Naive thymus-derived CD8-positive, alpha-beta T cell (primary cell): Measurements from ENCODE around the gene DLX4. TPM values are rescaled to one million over a fixed set of nuclear protein-coding genes. Genes with fewer than 3 reads are reported as not detected.
A peak's percentile ranks its signal among the peaks of the same experiment; 100 is the strongest.

ENCODE experiments used
- ATAC-seq, 2 donors: fragments of 150-1000 bp; cut with Tn5 transposase in 1 of 2; sonication (Bioruptor Pico), chemical (Tn5 transposase) in 1 of 2; 1 replicate in 1 of 2; 2 replicates in 1 of 2; pipeline ENCODE4 v1.10.0; 2021; ENCODE audit warnings: mild to moderate bottlenecking in 2 of 2, moderate library complexity in 2 of 2
- POLR2A ChIA-PET: fragments of 350-600 bp; sonication (Branson Sonifier 250); formaldehyde crosslinking; loops from one replicate; lab custom pipeline; 2021; ENCODE audit warnings: antibody characterized with exemption; lab: Charles Lee
- DNase-seq, 10 donors: peaks; one replicate each; pipeline versions ENCODE4 v3.0.0 to v3.0.0-alpha.2; 2020 to 2022
- H3K27ac Mint-ChIP-seq, 10 donors: one replicate each; pipeline ENCODE4 v1.8.0; 2020 to 2022; ENCODE audit warnings: mild to moderate bottlenecking in 10 of 10, mixed read lengths in 10 of 10, moderate library complexity in 4 of 10, inconsistent platforms in 1 of 10
- H3K27me3 Mint-ChIP-seq, 5 donors: one replicate each; pipeline ENCODE4 v1.8.0; 2021 to 2022; ENCODE audit warnings: mixed read lengths in 5 of 5
- H3K36me3 Mint-ChIP-seq, 3 donors: one replicate each; pipeline ENCODE4 v1.8.0; 2020 to 2022; ENCODE audit warnings: mixed read lengths in 3 of 3, mild to moderate bottlenecking in 2 of 3, inconsistent platforms in 1 of 3
- H3K4me1 Mint-ChIP-seq, 4 donors: one replicate each; pipeline ENCODE4 v1.8.0; 2021 to 2022; ENCODE audit warnings: mixed read lengths in 4 of 4
- H3K4me3 Mint-ChIP-seq, 10 donors: one replicate each; pipeline ENCODE4 v1.8.0; 2020 to 2022; ENCODE audit warnings: mild to moderate bottlenecking in 10 of 10, mixed read lengths in 10 of 10, moderate library complexity in 6 of 10, inconsistent platforms in 1 of 10
- H3K9me3 Mint-ChIP-seq, 9 donors: one replicate each; pipeline ENCODE4 v1.8.0; 2020 to 2022; ENCODE audit warnings: mixed read lengths in 9 of 9, mild to moderate bottlenecking in 3 of 9, inconsistent platforms in 1 of 9, moderate library complexity in 1 of 9
- polyA plus RNA-seq, 3 donors: library from polyadenylated mRNA; unstranded; fragments of 300-500 nt; fragmentation: Illumina TruSeq; gene quantifications; one replicate each; pipeline ENCODE4 v1.2.3, GENCODE V29; 2021
- total RNA-seq, 8 experiments: library from RNA in 2 of 8; stranded (reverse) in 2 of 8; gene quantifications; one replicate each; pipeline ENCODE4 v1.2.3 and lab custom pipeline; 2021 to 2026

Gene DLX4
- total and polyA plus RNA-seq, 5 experiments from 2014 or later: 0.11 to 1.4 (median 0.88) TPM; not detected in 2

DNA sequence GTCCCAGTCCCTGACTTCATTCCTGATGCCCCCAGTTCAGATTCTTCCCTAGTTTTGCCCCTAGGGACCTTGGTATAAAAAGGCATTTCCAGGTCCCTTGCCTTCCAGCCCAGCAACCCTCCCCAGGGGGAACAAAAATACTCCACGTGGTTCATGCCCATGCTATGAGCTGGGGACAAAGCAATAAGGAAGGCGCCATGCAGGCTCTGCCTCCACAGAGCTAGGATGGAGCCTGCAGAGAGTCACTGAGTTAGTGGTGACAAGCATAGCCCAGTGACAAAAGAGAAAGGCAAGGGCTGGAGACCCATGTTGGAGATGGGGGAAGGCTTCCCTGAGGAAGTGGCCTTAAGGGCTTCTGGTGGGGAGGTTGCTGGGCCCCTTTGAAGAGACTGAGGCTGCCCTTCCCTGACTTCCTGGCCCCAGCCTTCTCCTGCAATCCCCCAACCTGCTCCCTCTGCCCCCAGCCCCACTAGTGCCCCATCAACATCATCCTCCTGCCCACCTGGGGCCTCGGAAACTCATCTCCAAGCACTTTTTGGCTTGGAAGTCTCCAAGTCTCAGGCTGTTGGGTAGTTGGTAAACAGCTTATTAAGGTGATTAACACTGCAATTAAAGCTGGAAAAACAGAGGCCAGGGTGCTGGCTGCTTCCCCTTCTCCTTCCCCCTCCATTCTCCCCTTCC, 16.5 kb downstream of the DLX4 start:
- Mint-ChIP-seq H3K4me1 (peaks cover 2 to 17% (median 5%) of the 10 kb centered on the region in 4 donors), H3K27me3 (peaks cover 16 to 77% (median 46%) of the 10 kb centered on the region in 5 donors), H3K4me3 (no peak overlapping the region), H3K27ac (no peak overlapping the region), H3K9me3 (no peaks in the 10 kb centered on the region), H3K36me3 (no peaks in the 10 kb centered on the region)
- DNase-seq (no peak), ATAC-seq (no peak)
- POLR2A ChIA-PET: no interaction called here

- Mint-ChIP-seq H3K27me3 (peaks cover 13 to 75% (median 42%) of the 10 kb centered on the region in 5 donors), H3K36me3 (no peaks in the 10 kb centered on the region), H3K4me3 (no peak overlapping the region), H3K27ac (no peak overlapping the region), H3K4me1 (peaks cover 2 to 18% (median 7%) of the 10 kb centered on the region in 4 donors), H3K9me3 (no peaks in the 10 kb centered on the region)
- POLR2A ChIA-PET: no interaction called here
- ATAC-seq (no peak), DNase-seq (no peak)
Observed at GRCh38 chr17:49986396-49987289, 17.7 kb downstream of the DLX4 start.

DNA sequence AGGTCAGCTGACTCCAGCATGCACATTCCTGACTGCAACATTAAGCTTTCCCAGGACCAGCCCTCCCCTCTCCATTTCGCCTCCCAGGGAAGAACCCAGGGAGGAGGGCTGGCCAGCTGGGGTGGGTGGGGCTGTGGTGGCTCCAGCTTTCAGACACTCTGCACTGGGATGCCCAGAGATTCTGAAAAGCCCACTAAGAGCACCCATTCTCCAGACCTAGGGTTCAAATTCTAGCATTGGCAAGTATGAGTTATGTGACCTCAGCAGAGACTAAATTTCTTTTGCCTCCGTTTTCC, 18.2 kb downstream of the DLX4 start:
- peaks cover 2 to 18% (median 8%) of the 10 kb centered on the region in 4 donors for H3K4me1 Mint-ChIP-seq
- POLR2A ChIA-PET: no interaction called here
- ATAC-seq (no peak), DNase-seq (no peak)
- peaks cover 13 to 69% (median 43%) of the 10 kb centered on the region in 5 donors for H3K27me3 Mint-ChIP-seq
- H3K27ac Mint-ChIP-seq: no peak overlapping the region
- no peaks in the 10 kb centered on the region for H3K9me3 Mint-ChIP-seq
- H3K4me3 Mint-ChIP-seq: no peak overlapping the region
- no peaks in the 10 kb centered on the region for H3K36me3 Mint-ChIP-seq

GRCh38 chr17:49987681-49988441, 18.9 kb downstream of the DLX4 start:
- Mint-ChIP-seq H3K4me3 (no peak overlapping the region), H3K4me1 (peaks cover 3 to 20% (median 10%) of the 10 kb centered on the region in 4 donors), H3K36me3 (no peaks in the 10 kb centered on the region), H3K27me3 (peaks cover 13 to 66% (median 43%) of the 10 kb centered on the region in 5 donors), H3K9me3 (no peaks in the 10 kb centered on the region), H3K27ac (no peak overlapping the region)
- DNase-seq: no peak
- POLR2A ChIA-PET: no interaction called here
- ATAC-seq: no peak

DNA sequence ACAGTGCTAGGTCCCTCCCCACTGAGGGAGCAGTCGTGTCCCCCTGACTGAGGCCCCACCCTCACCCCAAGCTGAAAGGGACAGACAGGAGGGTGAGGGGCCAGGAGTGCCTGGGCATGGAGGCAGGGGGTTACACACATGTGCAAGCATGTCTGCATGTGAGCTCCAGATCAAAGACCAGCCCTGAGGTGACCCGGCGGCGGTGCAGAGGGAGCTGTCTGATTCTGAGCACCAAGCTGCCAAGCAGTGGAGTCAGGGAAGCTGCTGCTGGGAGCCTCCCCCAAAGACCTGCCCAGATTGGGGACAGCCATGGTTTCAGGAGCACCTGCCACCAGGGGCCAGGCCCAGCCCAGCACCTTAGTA, 20.5 kb downstream of the DLX4 start:
- H3K27me3 Mint-ChIP-seq: peaks cover 19 to 69% (median 50%) of the 10 kb centered on the region in 5 donors
- no peaks in the 10 kb centered on the region for H3K9me3 Mint-ChIP-seq
- peaks cover 12 to 32% (median 20%) of the 10 kb centered on the region in 4 donors for H3K4me1 Mint-ChIP-seq
- no peak overlapping the region for H3K27ac Mint-ChIP-seq
- peaks cover 0 to 2% (median 0%) of the 10 kb centered on the region in 3 donors for H3K36me3 Mint-ChIP-seq
- ATAC-seq: no peak
- DNase-seq: no peak
- H3K4me3 Mint-ChIP-seq: no peak overlapping the region
- POLR2A ChIA-PET: interaction anchor here (1.3 kb wide), 1 partner anchor 9 kb away, joined by 3 read pairs; no protein-coding TSS in a partner anchor

DNA sequence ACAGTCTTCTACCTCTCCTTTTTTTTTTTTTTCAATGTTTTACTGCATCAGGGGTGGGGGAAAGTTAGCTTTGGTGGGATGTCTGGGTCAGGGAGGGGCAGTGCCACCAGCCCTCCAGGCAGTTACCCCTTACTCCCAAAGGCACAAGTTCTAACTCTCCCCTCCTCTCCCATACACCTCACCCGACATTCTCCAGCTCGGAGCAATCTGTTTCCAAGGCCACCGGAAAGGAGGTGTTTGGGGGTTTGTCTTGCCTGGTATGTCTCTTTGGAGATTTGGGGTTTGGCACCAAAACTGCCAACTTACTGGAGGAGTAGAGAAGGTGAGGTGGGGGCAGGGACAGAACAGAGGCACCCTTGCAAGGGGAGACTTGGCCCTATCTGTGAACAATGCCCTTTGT, 21.3 kb downstream of the DLX4 start:
- H3K4me3 Mint-ChIP-seq: no peak overlapping the region
- DNase-seq (no peak), ATAC-seq (no peak)
- peaks cover 23 to 69% (median 57%) of the 10 kb centered on the region in 5 donors for H3K27me3 Mint-ChIP-seq
- H3K27ac Mint-ChIP-seq: no peak overlapping the region
- POLR2A ChIA-PET: no interaction called here
- peaks cover 0 to 3% (median 0%) of the 10 kb centered on the region in 9 donors for H3K9me3 Mint-ChIP-seq
- H3K4me1 Mint-ChIP-seq: peaks cover 18 to 40% (median 27%) of the 10 kb centered on the region in 4 donors
- peaks cover 0 to 2% (median 0%) of the 10 kb centered on the region in 3 donors for H3K36me3 Mint-ChIP-seq

DNA sequence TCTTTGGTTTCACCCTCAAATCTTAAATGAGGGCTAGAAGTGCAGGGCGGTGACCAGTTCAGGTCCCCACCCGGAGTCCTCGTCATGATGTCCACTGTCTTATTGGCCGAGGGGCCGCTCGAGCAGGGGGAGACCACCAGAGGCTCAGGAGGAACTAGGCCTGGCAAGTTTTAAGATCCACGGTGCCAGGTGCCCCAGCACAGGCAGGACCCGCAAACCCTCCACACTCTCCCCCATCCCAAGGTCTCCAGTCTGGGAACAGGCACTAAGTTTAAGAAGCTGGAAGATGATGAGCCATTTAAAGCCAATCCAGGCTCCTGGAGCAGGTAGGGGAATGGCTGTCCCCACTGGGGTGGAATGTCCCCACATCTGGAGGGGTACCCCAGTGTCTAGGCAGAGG, 21.9 kb downstream of the DLX4 start:
- H3K9me3 Mint-ChIP-seq: peaks cover 0 to 5% (median 0%) of the 10 kb centered on the region in 9 donors
- H3K27ac Mint-ChIP-seq: no peak overlapping the region
- peaks cover 0 to 4% (median 0%) of the 10 kb centered on the region in 3 donors for H3K36me3 Mint-ChIP-seq
- ATAC-seq (no peak), DNase-seq (no peak)
- no peak overlapping the region for H3K4me3 Mint-ChIP-seq
- POLR2A ChIA-PET: no interaction called here
- peaks cover 27 to 74% (median 61%) of the 10 kb centered on the region in 5 donors for H3K27me3 Mint-ChIP-seq
- peaks cover 21 to 44% (median 31%) of the 10 kb centered on the region in 4 donors for H3K4me1 Mint-ChIP-seq

- DNase-seq: no peak
- POLR2A ChIA-PET: no interaction called here
- H3K27me3 Mint-ChIP-seq: peaks cover 32 to 76% (median 65%) of the 10 kb centered on the region in 5 donors
- peaks cover 21 to 49% (median 36%) of the 10 kb centered on the region in 4 donors for H3K4me1 Mint-ChIP-seq
- peaks cover 0 to 5% (median 0%) of the 10 kb centered on the region in 9 donors for H3K9me3 Mint-ChIP-seq
- H3K27ac Mint-ChIP-seq: no peak overlapping the region
- peaks cover 0 to 4% (median 0%) of the 10 kb centered on the region in 3 donors for H3K36me3 Mint-ChIP-seq
- no peak for ATAC-seq
- no peak overlapping the region for H3K4me3 Mint-ChIP-seq
Observed at GRCh38 chr17:49991409-49991808, 22.4 kb downstream of the DLX4 start.

DNA sequence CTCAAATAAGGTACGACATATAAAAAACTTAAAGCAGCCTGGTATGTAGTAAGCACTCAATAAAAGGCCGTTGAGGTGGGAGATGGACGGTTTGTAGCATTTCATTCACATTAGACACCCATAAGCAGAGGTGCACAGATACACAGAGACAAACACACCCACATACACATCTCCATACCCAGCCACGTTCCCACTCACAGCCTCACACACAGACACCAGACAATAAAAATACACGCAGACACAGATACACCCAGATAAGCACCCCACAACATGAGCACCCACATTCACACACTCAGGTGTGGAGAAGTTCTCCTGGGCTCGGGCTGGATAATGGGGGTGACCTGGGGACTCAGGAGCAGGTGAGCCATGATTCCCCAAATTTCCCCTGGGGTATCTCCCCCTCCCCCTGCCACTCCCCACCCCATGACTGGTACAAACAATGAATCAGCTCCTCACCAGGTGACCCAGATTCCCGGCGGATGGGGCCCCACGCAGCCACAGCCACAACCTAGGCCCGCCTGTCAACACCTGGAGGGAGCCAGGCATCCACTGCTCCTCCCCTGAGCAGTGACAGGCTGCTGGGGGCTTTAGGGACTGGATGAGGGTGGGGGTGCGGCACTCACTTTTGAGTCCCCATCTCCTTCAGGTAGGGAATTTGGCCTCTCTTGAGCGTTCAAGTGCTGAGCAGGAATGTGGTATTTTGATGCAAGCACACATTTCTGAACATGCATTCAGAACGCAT, 23.4 kb downstream of the DLX4 start:
- peaks cover 0 to 5% (median 0%) of the 10 kb centered on the region in 9 donors for H3K9me3 Mint-ChIP-seq
- peak overlapping the region in 1 of 10 donors; percentile 31 for H3K27ac Mint-ChIP-seq
- peaks cover 27 to 71% (median 60%) of the 10 kb centered on the region in 5 donors for H3K27me3 Mint-ChIP-seq
- H3K4me1 Mint-ChIP-seq: peaks cover 23 to 54% (median 40%) of the 10 kb centered on the region in 4 donors
- peak overlapping the region; percentile 64 to 85 (median 76) for H3K4me3 Mint-ChIP-seq
- POLR2A ChIA-PET: no interaction called here
- H3K36me3 Mint-ChIP-seq: peaks cover 0 to 4% (median 0%) of the 10 kb centered on the region in 3 donors
- ATAC-seq (no peak), DNase-seq (no peak)

GRCh38 chr17:49992933-49993422, 24.0 kb downstream of the DLX4 start:
- POLR2A ChIA-PET: no interaction called here
- H3K9me3 Mint-ChIP-seq: peaks cover 0 to 5% (median 0%) of the 10 kb centered on the region in 9 donors
- DNase-seq (no peak), ATAC-seq (no peak)
- H3K27ac Mint-ChIP-seq: no peak overlapping the region
- peaks cover 0 to 4% (median 0%) of the 10 kb centered on the region in 3 donors for H3K36me3 Mint-ChIP-seq
- peaks cover 25 to 52% (median 40%) of the 10 kb centered on the region in 4 donors for H3K4me1 Mint-ChIP-seq
- peak overlapping the region; percentile 61 to 85 (median 75) for H3K4me3 Mint-ChIP-seq
- peaks cover 27 to 66% (median 59%) of the 10 kb centered on the region in 5 donors for H3K27me3 Mint-ChIP-seq

GRCh38 chr17:49993423-49994060, 24.6 kb downstream of the DLX4 start:
- DNase-seq (peak in 2 of 10 donors; percentile 37), ATAC-seq (peak; percentile 40 to 52)
- peaks cover 28 to 47% (median 44%) of the 10 kb centered on the region in 4 donors for H3K4me1 Mint-ChIP-seq

More at GRCh38 chr17:49993423-49994060, 24.6 kb downstream of the DLX4 start:
- peaks cover 0 to 4% (median 0%) of the 10 kb centered on the region in 3 donors for H3K36me3 Mint-ChIP-seq
- peaks cover 0 to 5% (median 0%) of the 10 kb centered on the region in 9 donors for H3K9me3 Mint-ChIP-seq
- H3K27me3 Mint-ChIP-seq: peaks cover 29 to 66% (median 62%) of the 10 kb centered on the region in 5 donors
- POLR2A ChIA-PET: interaction anchor here (0.6 to 0.9 kb wide), 3 partner anchors 129 to 172 kb away, joined by 4 to 10 read pairs (median 5); partner anchors contain the start of gene TAC4
- H3K4me3 Mint-ChIP-seq: peak overlapping the region; percentile 76 to 93 (median 90)
- peak overlapping the region in 5 of 10 donors; percentile 33 to 81 (median 41) for H3K27ac Mint-ChIP-seq
